Lung microvascular endothelial cell (primary cell): ENCODE results near the gene RAI14. TPM values are rescaled to one million over a fixed set of nuclear protein-coding genes. Genes with fewer than 3 reads are reported as not detected.
A peak's percentile ranks its signal among the peaks of the same experiment; 100 is the strongest.

Experiments used
- DNase-seq, 2 donors: peaks; one replicate each; pipeline versions ENCODE4 v3.0.0 to v3.0.0-alpha.2; 2010; ENCODE audit warnings: low read depth in 2 of 2
- total RNA-seq: library from RNA; depleted of rRNA; stranded (reverse); fragments of >200 nt; gene quantifications from 2 replicates; pipeline ENCODE4 v1.2.1, GENCODE V29; 2014

RAI14 gene
- 116 and 187 TPM in 2 replicates for total RNA-seq

GRCh38 chr5:34656001-34656699, at the start of gene RAI14:
Gene RAI14, plus strand, starts transcription at chr5:34656328. Its CDS starts 30,592 bp downstream, at chr5:34686920.
- DNase-seq = peak; percentile 95 to 97

- DNase-seq = no peak
Observed at GRCh38 chr5:34608368-34608767, 47.8 kb upstream of the RAI14 start.

GRCh38 chr5:34608859-34609648, 47.1 kb upstream of the RAI14 start:
- peak; percentile 90 to 94 for DNase-seq

DNA sequence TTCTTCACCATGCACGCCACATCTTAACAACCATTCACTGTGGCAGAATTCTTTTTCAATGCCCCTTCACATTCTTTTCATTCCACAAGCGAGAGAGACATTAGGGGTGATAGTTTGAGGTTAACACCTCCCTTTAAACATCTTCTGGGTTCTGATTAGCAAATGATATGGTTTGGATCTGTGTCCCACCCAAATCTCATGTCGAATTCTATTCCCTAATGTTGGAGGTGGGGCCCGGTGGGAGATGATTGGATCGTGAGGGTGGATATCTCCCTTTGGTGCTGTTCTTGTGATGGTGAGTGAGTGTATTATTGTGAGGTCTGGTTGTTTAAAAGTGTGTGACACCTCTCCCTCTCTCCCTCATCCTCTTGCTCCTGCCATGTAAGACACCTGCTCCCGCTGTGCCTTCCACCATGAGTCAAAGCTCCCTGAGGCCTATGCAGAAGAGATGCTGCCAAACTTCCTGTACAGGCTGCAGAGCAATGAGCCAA, 46.1 kb upstream of the RAI14 start:
- peak in 1 of 2 donors; percentile 58 for DNase-seq

GRCh38 chr5:34610546-34610945, 45.6 kb upstream of the RAI14 start:
- DNase-seq = no peak

DNA sequence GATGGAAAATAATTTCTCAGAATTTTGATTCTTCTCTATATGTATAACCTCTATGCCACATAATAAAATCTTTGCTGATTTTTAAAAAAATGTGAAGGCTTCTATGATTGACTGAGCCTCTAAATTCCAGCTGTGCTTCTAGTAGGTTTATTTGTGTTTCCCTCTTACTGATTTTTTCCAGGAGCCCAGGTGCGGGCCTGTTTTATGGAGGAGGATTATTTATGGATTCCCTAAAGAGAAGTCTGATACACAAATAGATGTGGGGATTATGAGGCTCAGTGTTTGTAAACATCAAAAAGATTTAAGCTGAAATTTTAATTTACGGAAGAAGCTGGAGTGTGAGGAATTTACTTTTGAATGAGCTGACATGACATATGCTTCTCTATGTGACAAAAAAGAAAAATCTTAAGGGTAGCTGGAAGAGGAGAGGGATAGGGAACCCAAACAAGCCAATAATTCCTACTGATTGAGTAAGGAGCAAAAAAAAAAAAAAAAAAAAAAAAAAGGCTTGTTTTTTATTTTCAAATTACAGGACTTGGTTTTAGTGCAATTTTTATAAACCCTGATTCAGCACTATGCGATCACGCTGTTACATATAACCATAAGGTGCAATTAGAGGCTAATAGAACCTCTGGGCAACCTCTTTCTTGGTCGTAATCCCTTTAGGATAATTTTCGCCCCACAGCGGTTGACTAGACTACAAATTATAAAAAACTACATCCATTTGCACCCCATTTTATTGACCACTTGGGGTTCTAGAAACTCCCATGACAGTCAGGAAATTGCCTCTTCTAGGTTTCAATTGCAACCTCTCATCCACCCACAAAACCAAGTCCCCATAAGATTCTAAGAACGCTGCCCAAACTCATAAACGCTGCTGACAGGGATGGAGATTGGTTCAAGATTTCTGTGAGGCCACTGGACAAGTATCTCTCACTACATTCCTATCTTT, 44.4 kb upstream of the RAI14 start:
- DNase-seq = no peak

DNA sequence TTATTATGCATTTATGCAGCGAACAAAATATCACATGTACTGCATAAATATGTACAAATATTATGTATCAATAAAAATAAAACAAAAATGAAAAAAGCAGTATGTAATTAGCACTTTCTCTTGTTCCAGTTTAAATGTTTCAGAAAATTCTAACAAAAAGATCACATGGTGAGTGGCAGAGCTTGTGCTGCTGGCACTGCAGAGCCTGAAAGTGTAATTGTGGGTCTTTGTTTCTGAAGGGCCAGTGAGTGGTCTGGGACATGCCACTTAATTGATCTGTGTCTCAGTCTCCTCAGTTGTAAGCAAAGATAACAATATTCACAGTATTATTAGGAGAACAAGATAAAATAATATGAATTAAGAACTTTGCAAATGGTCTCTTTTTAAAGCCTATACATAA, 39.5 kb upstream of the RAI14 start:
- no peak for DNase-seq

DNA sequence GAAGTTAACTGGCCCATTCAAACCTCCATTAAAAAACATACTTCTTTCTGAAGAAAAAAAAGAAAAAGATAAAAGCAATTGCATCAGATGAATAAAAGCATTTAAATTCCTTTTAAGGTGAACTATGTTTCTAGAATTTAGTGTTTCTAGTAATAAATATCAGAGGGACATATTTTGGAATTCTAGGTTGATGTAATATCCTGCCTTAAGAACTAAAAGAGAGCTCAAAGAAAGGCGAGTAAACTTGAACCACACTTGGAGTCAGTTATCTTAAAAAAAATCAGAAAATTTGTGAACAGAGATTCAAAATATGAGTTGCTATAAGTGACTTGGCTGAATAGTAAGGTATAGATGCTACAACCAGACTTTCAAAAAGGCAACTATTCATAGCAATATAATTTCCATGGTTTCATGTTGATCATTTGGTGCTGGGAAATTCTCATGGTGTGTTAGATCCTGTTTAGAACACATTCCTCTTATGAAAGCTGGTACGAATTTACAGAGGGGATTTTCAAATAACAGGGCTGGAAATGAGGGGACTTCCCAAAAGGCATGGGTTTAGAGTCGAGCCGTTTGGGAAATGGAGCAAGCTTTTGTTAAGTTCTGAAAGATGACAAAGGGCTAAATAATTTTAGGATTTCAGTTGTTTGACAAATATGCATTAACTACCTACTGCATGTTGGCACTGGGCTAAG, 37.6 kb upstream of the RAI14 start:
- peak; percentile 61 to 80 for DNase-seq

DNA sequence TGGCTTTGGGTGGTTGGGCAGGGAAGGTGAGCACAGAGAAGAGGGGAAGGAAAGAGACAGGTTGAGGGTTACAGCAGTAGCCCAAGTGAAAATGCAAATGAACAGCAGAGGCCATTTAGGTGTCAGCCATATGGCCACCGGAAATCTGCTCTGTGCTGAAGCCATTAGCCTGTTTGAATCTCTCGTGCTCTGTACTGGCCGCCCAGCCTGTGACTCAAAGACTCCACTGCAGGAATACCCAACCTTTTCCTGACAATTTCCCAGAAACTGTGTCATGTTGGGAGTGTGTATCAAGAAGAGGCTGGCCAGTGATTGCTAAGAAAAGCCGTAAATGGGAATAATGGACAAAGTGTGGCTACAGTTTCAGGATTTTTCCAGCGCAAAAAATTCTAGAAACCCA, 35.9 kb upstream of the RAI14 start:
- peak; percentile 84 for DNase-seq

DNA sequence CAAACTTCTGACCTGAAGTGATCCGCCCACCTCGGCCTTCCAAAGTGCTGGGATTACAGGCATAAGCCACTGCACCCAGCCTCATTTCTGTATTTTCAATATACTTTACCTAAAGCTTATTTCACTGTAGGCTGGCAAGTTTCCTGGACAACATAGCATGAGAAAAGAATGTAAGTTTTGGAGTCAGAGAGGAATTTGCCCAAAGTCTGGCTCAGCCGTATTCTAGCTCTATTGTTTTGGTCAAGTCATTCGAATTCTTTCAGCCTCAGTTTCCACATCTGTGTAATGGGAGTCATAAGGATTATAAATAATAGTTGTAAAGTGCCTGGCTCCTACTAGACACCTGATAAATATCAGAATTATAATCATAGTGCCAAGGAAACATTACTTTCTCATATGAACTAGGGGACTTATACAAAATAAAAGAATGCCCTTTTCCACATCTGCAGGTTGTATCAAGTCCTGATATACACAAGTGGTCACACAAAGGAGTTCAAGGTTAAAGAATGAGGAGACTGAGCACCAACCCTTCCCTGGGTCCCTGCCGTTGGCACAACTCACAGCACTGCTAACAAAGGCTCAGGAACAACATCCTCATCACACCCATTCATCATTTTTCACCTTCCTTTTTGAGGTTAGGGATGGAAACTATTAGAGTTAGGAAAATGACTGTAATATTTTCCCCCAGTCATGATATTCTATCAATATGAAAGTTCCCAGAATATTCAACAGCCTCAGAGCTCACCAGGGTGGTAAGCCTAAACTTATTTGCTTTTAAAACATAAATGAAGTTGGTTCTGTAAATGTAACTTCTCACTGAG, 34.6 kb upstream of the RAI14 start:
- DNase-seq = peak; percentile 66 to 98

- DNase-seq = no peak
Observed at GRCh38 chr5:34622098-34622400, 34.1 kb upstream of the RAI14 start.

DNA sequence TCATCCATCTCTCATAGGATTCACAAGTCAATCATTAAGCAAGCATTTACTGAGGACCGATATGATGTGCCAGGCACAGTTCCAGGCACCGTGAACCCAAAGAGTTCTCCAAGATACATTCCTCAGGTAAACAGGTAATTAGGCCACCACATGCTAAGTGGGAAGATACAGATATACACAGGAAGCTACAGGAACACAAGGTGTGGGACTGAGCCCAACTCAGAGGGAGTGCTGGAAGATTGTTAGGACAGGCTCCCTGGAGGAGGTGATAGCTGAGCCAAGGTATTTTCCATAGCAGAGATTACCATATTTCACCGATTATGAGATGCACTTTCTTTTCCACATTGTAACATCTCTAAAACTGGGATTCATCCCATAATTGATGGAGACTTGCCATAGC, 31.4 kb upstream of the RAI14 start:
- no peak for DNase-seq

DNA sequence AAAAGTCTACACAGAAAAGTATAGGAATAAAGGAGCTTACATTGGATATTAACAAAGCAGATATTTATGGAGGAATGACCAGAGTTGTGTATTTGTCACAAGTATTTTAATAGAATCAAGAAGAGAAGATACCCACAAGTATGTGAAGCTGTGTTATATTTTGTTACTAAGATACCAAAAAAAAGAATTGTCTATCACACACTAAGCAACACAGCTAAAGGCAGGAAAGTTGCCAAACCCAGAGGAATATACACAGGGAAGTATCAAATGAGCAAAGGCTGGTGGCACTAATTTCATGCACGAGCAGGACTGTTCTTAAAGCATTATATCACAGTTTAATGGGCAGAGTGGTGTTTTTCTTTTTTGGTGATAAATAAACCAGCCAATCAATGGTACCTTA, 30.9 kb upstream of the RAI14 start:
- peak; percentile 12 to 49 for DNase-seq

- DNase-seq = peak; percentile 87 to 98
Observed at GRCh38 chr5:34626036-34626435, 30.1 kb upstream of the RAI14 start.

- no peak for DNase-seq
Observed at GRCh38 chr5:34626751-34627150, 29.4 kb upstream of the RAI14 start.

GRCh38 chr5:34627794-34628193, 28.3 kb upstream of the RAI14 start:
- DNase-seq = peak; percentile 93 to 94

GRCh38 chr5:34628373-34628772, 27.8 kb upstream of the RAI14 start:
- no peak for DNase-seq

DNA sequence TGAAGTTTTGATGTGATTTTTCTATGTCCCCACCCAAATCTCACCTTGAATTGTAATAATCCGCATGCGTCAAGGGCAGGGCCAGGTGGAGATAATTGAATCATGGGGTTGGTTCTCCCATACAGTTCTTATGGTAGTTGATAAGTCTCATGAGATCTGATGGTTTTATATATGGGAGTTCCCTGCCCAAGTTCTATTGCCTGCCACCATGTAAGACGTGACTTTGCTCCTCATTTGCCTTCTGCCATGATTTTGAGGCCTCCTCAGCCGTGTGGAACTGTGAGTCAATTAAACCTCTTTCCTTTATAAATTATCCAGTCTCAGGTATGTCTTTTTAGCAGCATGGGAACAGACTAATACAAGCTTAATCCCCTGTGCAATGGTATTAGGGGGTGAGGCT, 25.5 kb upstream of the RAI14 start:
- no peak for DNase-seq

DNA sequence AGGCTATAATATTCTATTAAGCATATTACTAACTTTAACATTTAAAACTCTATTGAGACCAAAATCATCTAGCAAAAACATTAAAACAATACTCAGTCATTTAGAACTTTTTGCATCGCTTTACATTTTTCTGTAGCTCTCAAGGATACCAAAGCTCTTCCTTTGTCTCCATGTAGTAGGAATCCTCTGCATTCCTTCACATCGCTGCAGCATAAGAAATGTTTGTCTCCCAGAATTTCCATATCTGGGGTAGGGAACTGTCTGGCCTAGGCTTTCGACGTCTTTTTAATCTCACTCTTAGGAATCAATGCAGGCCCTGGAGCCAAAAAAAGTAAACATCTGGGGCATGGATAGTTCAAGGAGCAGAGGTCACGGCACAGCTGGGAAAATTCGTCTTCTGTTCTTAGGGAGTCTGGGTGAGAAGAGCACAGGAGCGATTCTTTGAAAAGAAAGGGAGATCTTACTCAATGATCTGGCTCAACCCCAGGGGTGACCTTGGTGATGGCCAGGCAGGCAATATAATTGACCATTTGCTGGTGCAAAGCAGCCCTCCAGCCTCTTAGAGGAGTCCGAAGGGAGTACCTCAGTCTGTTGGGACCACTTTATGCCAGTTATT, 23.2 kb upstream of the RAI14 start:
- no peak for DNase-seq
